ENCODE results near the gene MGAT4C. TPM values are rescaled to one million over a fixed set of nuclear protein-coding genes. Genes with fewer than 3 reads are reported as not detected.

Gene MGAT4C
- polyA plus RNA-seq, 3 donors from 2014 or later: not detected

GRCh38 chr12:86254399-86255107, 1.6 kb downstream of the MGAT4C start:
- Mint-ChIP-seq H3K4me3 (no peak overlapping the region), H3K27me3 (ENCODE audit: low read depth in 3 of 3) (no peaks in the 10 kb centered on the region), H3K36me3 (no peaks in the 10 kb centered on the region), H3K4me1 (no peaks in the 10 kb centered on the region), H3K9me3 (peaks cover 0 to 25% (median 4%) of the 10 kb centered on the region in 6 donors), H3K27ac (no peak overlapping the region)
- DNase-seq: no peak

GRCh38 chr12:86249851-86250250, 6.3 kb downstream of the MGAT4C start:
- Mint-ChIP-seq H3K4me1 (no peaks in the 10 kb centered on the region), H3K36me3 (no peaks in the 10 kb centered on the region), H3K27me3 (ENCODE audit: low read depth in 3 of 3) (peaks cover 0 to 1% (median 0%) of the 10 kb centered on the region in 3 donors), H3K27ac (no peak overlapping the region), H3K9me3 (peaks cover 4 to 34% (median 7%) of the 10 kb centered on the region in 6 donors), H3K4me3 (no peak overlapping the region)
- DNase-seq: no peak

- peaks cover 4 to 34% (median 8%) of the 10 kb centered on the region in 6 donors for H3K9me3 Mint-ChIP-seq
- no peaks in the 10 kb centered on the region for H3K36me3 Mint-ChIP-seq
- no peak overlapping the region for H3K27ac Mint-ChIP-seq
- H3K27me3 Mint-ChIP-seq (ENCODE audit: low read depth in 3 of 3): peaks cover 0 to 1% (median 0%) of the 10 kb centered on the region in 3 donors
- no peaks in the 10 kb centered on the region for H3K4me1 Mint-ChIP-seq
- no peak for DNase-seq
- no peak overlapping the region for H3K4me3 Mint-ChIP-seq
Measured at GRCh38 chr12:86249276-86249675, 6.9 kb downstream of the MGAT4C start.

GRCh38 chr12:86247871-86248270, 8.3 kb downstream of the MGAT4C start:
- H3K4me1 Mint-ChIP-seq: no peaks in the 10 kb centered on the region
- H3K27ac Mint-ChIP-seq: no peak overlapping the region
- no peak overlapping the region for H3K4me3 Mint-ChIP-seq
- peaks cover 0 to 1% (median 0%) of the 10 kb centered on the region in 3 donors for H3K27me3 Mint-ChIP-seq (ENCODE audit: low read depth in 3 of 3)
- H3K36me3 Mint-ChIP-seq: no peaks in the 10 kb centered on the region
- no peak for DNase-seq
- peaks cover 0 to 25% (median 6%) of the 10 kb centered on the region in 6 donors for H3K9me3 Mint-ChIP-seq

GRCh38 chr12:86241600-86241999, 14.6 kb downstream of the MGAT4C start:
- no peak overlapping the region for H3K4me3 Mint-ChIP-seq
- no peak for DNase-seq
- H3K4me1 Mint-ChIP-seq: no peaks in the 10 kb centered on the region
- H3K27me3 Mint-ChIP-seq (ENCODE audit: low read depth in 3 of 3): peaks cover 0 to 1% (median 0%) of the 10 kb centered on the region in 3 donors
- no peak overlapping the region for H3K27ac Mint-ChIP-seq
- H3K9me3 Mint-ChIP-seq: peaks cover 0 to 24% (median 8%) of the 10 kb centered on the region in 6 donors
- H3K36me3 Mint-ChIP-seq: peaks cover 0 to 3% (median 0%) of the 10 kb centered on the region in 3 donors

GRCh38 chr12:86234316-86234855, 21.8 kb downstream of the MGAT4C start:
- Mint-ChIP-seq H3K4me3 (no peak overlapping the region), H3K27me3 (ENCODE audit: low read depth in 3 of 3) (no peaks in the 10 kb centered on the region), H3K27ac (no peak overlapping the region), H3K9me3 (peaks cover 3 to 22% (median 5%) of the 10 kb centered on the region in 6 donors), H3K36me3 (no peaks in the 10 kb centered on the region), H3K4me1 (no peaks in the 10 kb centered on the region)
- DNase-seq: no peak

- H3K9me3 Mint-ChIP-seq: peaks cover 4 to 22% (median 7%) of the 10 kb centered on the region in 6 donors
- H3K36me3 Mint-ChIP-seq: no peaks in the 10 kb centered on the region
- DNase-seq: no peak
- H3K27ac Mint-ChIP-seq: no peak overlapping the region
- H3K4me1 Mint-ChIP-seq: no peaks in the 10 kb centered on the region
- no peaks in the 10 kb centered on the region for H3K27me3 Mint-ChIP-seq (ENCODE audit: low read depth in 3 of 3)
- H3K4me3 Mint-ChIP-seq: no peak overlapping the region
Measured at GRCh38 chr12:86233126-86233525, 23.1 kb downstream of the MGAT4C start.

- Mint-ChIP-seq H3K4me3 (no peak overlapping the region), H3K36me3 (no peaks in the 10 kb centered on the region), H3K27me3 (ENCODE audit: low read depth in 3 of 3) (no peaks in the 10 kb centered on the region), H3K27ac (no peak overlapping the region), H3K9me3 (peaks cover 6 to 28% (median 12%) of the 10 kb centered on the region in 6 donors), H3K4me1 (no peaks in the 10 kb centered on the region)
- no peak for DNase-seq
Measured at GRCh38 chr12:86230516-86231146, 25.6 kb downstream of the MGAT4C start.

GRCh38 chr12:86229772-86230171, 26.4 kb downstream of the MGAT4C start:
- Mint-ChIP-seq H3K27me3 (ENCODE audit: low read depth in 3 of 3) (no peaks in the 10 kb centered on the region), H3K36me3 (no peaks in the 10 kb centered on the region), H3K9me3 (peaks cover 4 to 28% (median 11%) of the 10 kb centered on the region in 6 donors), H3K4me3 (no peak overlapping the region), H3K27ac (no peak overlapping the region), H3K4me1 (no peaks in the 10 kb centered on the region)
- DNase-seq: no peak

- H3K4me1 Mint-ChIP-seq: no peaks in the 10 kb centered on the region
Measured at GRCh38 chr12:86228656-86229055, 27.5 kb downstream of the MGAT4C start.

GRCh38 chr12:86226481-86226880, 29.7 kb downstream of the MGAT4C start:
- DNase-seq: no peak
- H3K27me3 Mint-ChIP-seq (ENCODE audit: low read depth in 3 of 3): no peaks in the 10 kb centered on the region
- no peaks in the 10 kb centered on the region for H3K4me1 Mint-ChIP-seq
- H3K27ac Mint-ChIP-seq: no peak overlapping the region
- H3K9me3 Mint-ChIP-seq: peaks cover 2 to 30% (median 13%) of the 10 kb centered on the region in 6 donors
- H3K36me3 Mint-ChIP-seq: no peaks in the 10 kb centered on the region
- H3K4me3 Mint-ChIP-seq: no peak overlapping the region

More at GRCh38 chr12:86228656-86229055, 27.5 kb downstream of the MGAT4C start:
- peaks cover 3 to 29% (median 15%) of the 10 kb centered on the region in 6 donors for H3K9me3 Mint-ChIP-seq
- no peaks in the 10 kb centered on the region for H3K27me3 Mint-ChIP-seq (ENCODE audit: low read depth in 3 of 3)
- H3K36me3 Mint-ChIP-seq: no peaks in the 10 kb centered on the region
- H3K27ac Mint-ChIP-seq: no peak overlapping the region
- no peak overlapping the region for H3K4me3 Mint-ChIP-seq
- DNase-seq: no peak

- Mint-ChIP-seq H3K36me3 (no peaks in the 10 kb centered on the region), H3K4me1 (no peaks in the 10 kb centered on the region), H3K9me3 (peaks cover 0 to 38% (median 13%) of the 10 kb centered on the region in 6 donors), H3K4me3 (no peak overlapping the region), H3K27me3 (ENCODE audit: low read depth in 3 of 3) (no peaks in the 10 kb centered on the region), H3K27ac (no peak overlapping the region)
- no peak for DNase-seq
Measured at GRCh38 chr12:86216591-86216990, 39.6 kb downstream of the MGAT4C start.

- no peaks in the 10 kb centered on the region for H3K36me3 Mint-ChIP-seq
- no peak for DNase-seq
- H3K27me3 Mint-ChIP-seq (ENCODE audit: low read depth in 3 of 3): no peaks in the 10 kb centered on the region
- H3K27ac Mint-ChIP-seq: no peak overlapping the region
- no peak overlapping the region for H3K4me3 Mint-ChIP-seq
- H3K9me3 Mint-ChIP-seq: peaks cover 3 to 44% (median 11%) of the 10 kb centered on the region in 6 donors
- no peaks in the 10 kb centered on the region for H3K4me1 Mint-ChIP-seq
Measured at GRCh38 chr12:86213012-86213411, 43.2 kb downstream of the MGAT4C start.

GRCh38 chr12:86198696-86199444, 57.3 kb downstream of the MGAT4C start:
- no peak for DNase-seq
- no peak overlapping the region for H3K4me3 Mint-ChIP-seq
- H3K4me1 Mint-ChIP-seq: no peaks in the 10 kb centered on the region
- H3K9me3 Mint-ChIP-seq: peaks cover 1 to 27% (median 10%) of the 10 kb centered on the region in 6 donors
- no peaks in the 10 kb centered on the region for H3K36me3 Mint-ChIP-seq
- H3K27ac Mint-ChIP-seq: no peak overlapping the region
- H3K27me3 Mint-ChIP-seq (ENCODE audit: low read depth in 3 of 3): no peaks in the 10 kb centered on the region

Measured in immature natural killer cell (primary cell).